ENCODE measurements around the gene ALDH1A3.

DNA sequence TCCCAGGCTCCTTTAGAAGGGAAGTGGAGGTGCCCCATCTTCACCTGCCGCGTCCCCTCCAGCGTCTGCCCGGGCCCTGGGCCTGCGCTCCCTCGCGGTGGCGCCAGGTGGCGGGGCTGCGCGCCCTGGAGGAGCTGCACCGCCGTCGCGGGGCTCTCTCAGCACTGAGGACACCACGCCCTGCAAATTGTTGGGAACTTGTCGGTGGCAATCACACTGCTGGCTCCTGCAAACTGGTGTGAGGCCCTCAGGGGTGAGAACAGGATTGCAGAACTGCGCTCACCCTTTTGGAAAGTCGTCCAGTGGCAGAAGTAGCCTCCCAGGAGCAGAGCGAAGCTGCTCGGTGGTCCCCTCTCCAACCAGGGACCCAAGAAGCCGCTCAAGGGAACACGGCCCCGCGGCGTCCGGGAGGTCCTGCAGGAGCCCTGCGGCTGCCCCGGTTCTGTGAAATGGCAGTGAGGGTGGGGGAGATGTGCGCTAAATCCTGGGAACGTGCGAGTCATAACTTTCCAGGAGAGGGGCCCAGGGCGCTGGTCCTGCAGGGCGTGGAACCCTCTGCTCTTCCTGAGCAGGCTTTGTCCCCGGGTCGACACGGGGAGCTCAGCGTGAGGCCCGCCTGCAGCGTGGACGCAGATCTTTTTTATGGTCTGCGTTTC, 38.5 kb downstream of the ALDH1A3 start:
- TF ChIP-seq, protein P1, sequence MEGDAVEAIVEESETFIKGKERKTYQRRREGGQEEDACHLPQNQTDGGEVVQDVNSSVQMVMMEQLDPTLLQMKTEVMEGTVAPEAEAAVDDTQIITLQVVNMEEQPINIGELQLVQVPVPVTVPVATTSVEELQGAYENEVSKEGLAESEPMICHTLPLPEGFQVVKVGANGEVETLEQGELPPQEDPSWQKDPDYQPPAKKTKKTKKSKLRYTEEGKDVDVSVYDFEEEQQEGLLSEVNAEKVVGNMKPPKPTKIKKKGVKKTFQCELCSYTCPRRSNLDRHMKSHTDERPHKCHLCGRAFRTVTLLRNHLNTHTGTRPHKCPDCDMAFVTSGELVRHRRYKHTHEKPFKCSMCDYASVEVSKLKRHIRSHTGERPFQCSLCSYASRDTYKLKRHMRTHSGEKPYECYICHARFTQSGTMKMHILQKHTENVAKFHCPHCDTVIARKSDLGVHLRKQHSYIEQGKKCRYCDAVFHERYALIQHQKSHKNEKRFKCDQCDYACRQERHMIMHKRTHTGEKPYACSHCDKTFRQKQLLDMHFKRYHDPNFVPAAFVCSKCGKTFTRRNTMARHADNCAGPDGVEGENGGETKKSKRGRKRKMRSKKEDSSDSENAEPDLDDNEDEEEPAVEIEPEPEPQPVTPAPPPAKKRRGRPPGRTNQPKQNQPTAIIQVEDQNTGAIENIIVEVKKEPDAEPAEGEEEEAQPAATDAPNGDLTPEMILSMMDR (IDR thresholded peaks at IDR 0.05; ENCODE audit: low read depth, low read length): peak; percentile 93
- TF ChIP-seq POLR2A (IDR thresholded peaks at IDR 0.05; ENCODE audit: extremely low read depth, insufficient read length): peak; percentile 58
